ENCODE results near the gene ZNF519.

The ZNF519 gene

DNA sequence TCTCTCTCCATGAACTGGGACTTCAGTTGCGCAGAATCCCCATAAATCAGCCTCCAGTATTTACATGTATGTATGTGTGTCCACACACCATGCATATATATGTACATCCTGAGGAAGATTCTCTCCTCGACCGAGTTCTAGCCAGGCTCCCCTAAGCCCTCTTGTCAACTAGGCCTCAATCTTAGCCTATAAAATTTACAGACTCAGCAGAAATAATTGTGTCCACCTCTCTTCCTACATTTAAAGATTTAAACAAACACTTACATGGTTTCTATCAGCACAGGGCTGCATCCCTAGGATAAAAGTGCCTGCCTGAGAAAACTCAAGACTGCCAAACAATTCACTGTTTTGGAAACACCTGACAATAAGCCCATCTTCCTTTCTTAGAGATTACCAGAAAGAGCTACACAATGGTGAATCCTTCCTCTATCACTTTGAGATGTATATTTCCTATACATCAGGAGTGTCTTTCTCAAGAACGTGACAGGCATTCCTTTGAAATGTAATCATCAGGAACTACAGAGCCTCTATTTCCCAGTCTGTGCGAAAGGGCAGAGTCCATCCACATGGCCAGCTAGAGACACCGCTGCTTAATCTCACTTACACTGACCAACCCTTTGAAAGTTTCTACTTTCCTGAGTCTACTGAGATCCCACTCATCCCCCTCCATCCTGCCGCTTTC lies 39.5 kb downstream of the ZNF519 start:
- in situ Hi-C loops (cut with MboI; ENCODE audit: low pct_unique_long_range_greater_than_20kb, low sequenced_read_pairs, unreplicated experiment) = no loop called here

DNA sequence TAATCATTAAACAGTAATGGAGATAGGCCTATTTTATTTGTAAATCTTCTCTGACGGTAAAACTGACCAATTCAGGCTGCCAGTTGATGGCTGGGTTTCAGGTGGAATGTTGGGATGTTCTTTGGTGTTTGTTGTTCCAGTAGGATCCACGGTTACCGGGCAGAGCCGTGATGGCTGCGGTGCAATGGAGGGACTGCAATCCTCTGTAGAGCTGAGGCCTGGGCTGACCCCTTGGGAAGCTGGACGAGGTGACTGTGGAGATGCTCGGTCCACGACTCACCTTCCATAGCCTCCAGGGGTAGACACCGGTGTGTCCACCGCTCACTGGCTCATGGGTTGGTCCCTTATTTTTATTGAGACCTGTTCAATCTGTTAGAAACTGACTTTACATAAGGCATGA lies 42.5 kb downstream of the ZNF519 start:
- TF ChIP-seq, protein P1, sequence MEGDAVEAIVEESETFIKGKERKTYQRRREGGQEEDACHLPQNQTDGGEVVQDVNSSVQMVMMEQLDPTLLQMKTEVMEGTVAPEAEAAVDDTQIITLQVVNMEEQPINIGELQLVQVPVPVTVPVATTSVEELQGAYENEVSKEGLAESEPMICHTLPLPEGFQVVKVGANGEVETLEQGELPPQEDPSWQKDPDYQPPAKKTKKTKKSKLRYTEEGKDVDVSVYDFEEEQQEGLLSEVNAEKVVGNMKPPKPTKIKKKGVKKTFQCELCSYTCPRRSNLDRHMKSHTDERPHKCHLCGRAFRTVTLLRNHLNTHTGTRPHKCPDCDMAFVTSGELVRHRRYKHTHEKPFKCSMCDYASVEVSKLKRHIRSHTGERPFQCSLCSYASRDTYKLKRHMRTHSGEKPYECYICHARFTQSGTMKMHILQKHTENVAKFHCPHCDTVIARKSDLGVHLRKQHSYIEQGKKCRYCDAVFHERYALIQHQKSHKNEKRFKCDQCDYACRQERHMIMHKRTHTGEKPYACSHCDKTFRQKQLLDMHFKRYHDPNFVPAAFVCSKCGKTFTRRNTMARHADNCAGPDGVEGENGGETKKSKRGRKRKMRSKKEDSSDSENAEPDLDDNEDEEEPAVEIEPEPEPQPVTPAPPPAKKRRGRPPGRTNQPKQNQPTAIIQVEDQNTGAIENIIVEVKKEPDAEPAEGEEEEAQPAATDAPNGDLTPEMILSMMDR (IDR thresholded peaks at IDR 0.05; ENCODE audit: extremely low read depth, insufficient read depth, missing control alignments) = no peak
- in situ Hi-C loops (cut with MboI; ENCODE audit: low pct_unique_long_range_greater_than_20kb, low sequenced_read_pairs, unreplicated experiment) = no loop called here
- no peak for DNase-seq (ENCODE audit: low spot score)

More for the DNA sequence above, 39.5 kb downstream of the ZNF519 start:
- DNase-seq (ENCODE audit: low spot score) = no peak
- TF ChIP-seq, protein P1 (IDR thresholded peaks at IDR 0.05; ENCODE audit: extremely low read depth, insufficient read depth, missing control alignments) = no peak

DNA sequence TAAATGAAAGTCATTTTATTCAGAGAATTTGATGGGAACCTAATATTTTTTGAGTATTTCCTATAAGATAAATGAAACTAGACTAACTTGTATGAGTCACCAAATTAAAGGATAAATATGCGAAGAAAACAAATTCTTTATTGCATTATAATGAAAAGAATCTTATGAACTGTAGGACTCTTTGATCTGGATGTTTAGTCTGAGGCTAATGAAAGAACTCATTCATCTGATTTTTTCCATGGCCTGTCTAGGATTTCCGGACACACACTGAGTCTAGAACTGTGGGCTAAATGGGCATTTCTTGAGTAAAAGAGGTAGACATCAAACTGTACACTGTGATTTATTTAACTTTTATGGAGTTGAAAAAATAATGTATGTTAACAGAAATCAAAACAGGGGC lies 43.0 kb downstream of the ZNF519 start:
- no peak for DNase-seq (ENCODE audit: low spot score)
- TF ChIP-seq, protein P1 (IDR thresholded peaks at IDR 0.05; ENCODE audit: extremely low read depth, insufficient read depth, missing control alignments) = no peak
- in situ Hi-C loops (cut with MboI; ENCODE audit: low pct_unique_long_range_greater_than_20kb, low sequenced_read_pairs, unreplicated experiment) = no loop called here

DNA sequence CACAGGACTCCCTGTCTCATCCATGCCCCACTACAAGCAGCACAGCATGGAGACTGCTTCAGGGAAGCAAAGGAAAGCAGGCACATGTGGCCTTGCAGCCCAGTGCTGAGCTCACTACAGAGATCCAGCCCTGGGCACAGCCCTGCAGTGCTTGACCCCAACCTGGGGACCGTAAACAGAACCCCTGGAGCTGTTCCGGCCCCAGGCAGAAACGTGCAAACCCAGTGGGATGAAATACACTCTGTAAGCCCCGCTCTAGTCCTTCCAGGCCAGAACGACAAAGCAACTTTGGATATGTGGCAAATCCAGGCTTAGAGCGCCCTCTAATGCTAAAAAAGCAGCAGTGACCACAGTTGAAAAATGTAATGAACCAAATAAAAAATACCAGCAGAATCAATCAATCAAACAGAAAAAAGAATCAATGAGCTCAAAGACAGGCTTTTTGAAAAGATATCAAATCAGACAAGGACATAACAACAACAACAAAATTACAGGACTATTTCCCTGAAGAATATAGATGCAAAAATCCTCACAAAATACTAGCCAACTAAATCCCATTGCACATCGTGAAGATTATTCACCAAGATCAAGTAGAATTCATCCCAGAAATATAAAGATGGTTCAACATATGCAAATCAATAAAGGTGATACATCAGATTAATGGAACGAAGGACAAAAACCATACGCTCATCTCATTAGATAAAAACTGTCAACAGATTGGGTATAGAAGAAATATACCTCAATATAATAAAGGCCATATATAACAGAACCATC lies 45.6 kb downstream of the ZNF519 start:
- DNase-seq (ENCODE audit: low spot score) = peak; percentile 53
- TF ChIP-seq, protein P1 (IDR thresholded peaks at IDR 0.05; ENCODE audit: extremely low read depth, insufficient read depth, missing control alignments) = peak; percentile 81
- in situ Hi-C loops (cut with MboI; ENCODE audit: low pct_unique_long_range_greater_than_20kb, low sequenced_read_pairs, unreplicated experiment) = no loop called here

DNA sequence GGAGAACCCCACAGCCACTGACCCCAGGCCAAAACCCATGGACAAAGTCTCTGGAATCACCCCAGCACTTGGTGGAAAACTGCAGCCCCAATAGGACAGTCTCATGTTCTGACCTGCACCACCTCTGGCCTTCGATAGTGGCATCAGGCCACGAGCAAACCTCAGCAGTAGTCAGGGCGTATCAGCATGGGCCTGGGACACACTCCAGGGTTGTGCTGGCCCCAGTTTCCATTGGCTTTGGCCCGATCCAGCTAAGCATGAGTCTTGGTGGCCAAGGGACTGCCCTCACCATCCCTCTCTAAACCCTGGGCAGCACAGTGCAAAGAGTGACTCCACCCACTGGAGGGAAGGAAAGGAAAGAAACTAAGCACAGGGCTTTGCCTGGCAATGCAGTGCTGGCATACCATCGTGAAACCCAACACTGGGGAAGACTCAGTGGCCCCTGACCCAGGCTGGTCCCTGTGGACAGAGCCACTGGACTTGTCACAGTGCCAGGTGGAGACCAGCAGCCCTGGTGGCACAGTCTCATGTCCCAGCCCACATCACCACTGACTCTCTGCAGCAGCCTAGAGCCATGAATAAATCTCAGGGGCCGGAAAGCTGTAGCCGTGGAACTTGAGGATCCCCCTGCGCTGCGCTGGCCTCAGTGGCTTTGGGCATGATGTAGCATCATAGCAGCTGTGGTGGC lies 46.3 kb downstream of the ZNF519 start:
- no peak for DNase-seq (ENCODE audit: low spot score)
- TF ChIP-seq, protein P1 (IDR thresholded peaks at IDR 0.05; ENCODE audit: extremely low read depth, insufficient read depth, missing control alignments) = no peak
- in situ Hi-C loops (cut with MboI; ENCODE audit: low pct_unique_long_range_greater_than_20kb, low sequenced_read_pairs, unreplicated experiment) = no loop called here

DNA sequence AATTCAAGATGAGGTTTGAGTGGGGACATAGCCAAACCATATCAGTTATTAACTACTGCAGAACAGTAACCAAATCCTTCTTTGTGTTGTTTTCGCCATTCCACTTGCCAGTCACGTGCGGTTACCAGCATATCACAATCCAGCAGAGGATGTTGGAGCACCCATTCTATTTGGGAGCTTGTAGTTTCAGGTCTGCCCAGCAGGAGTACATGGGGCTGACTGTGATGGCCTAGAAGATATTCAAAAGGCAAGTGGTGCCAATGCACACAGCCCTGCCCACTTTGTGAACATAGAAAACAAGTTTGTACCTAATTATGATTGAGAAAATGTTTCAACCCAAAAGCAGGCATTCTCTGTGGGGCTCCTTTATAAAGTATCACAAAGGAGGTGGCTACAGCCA lies 57.0 kb downstream of the ZNF519 start:
- TF ChIP-seq, protein P1 (IDR thresholded peaks at IDR 0.05; ENCODE audit: extremely low read depth, insufficient read depth, missing control alignments) = no peak
- in situ Hi-C loops (cut with MboI; ENCODE audit: low pct_unique_long_range_greater_than_20kb, low sequenced_read_pairs, unreplicated experiment) = loop anchor here (10.0 kb wide), 1 partner anchor 230 kb away; no protein-coding TSS in a partner anchor
- DNase-seq (ENCODE audit: low spot score) = no peak

Measured in GM13977 (cell line).